ENCODE results near the gene LEFTY2. TPM values are rescaled to one million over a fixed set of nuclear protein-coding genes. Genes with fewer than 3 reads are reported as not detected.

Gene LEFTY2, protein sequence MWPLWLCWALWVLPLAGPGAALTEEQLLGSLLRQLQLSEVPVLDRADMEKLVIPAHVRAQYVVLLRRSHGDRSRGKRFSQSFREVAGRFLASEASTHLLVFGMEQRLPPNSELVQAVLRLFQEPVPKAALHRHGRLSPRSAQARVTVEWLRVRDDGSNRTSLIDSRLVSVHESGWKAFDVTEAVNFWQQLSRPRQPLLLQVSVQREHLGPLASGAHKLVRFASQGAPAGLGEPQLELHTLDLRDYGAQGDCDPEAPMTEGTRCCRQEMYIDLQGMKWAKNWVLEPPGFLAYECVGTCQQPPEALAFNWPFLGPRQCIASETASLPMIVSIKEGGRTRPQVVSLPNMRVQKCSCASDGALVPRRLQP
- not detected in 2 replicates for total RNA-seq (2012; rRNA removed)
- polyA plus RNA-seq (2012; rRNA removed): not detected in 2 replicates
- not detected in 2 replicates for polyA plus RNA-seq (2012; cell fraction: cytosol; rRNA removed)
- not detected in 2 replicates for polyA plus RNA-seq (2012; cell fraction: nucleus; rRNA removed; ENCODE audit: low replicate concordance)
- not detected for Bru-seq, nascent RNA
- BruChase-seq, experiment 1, labeled RNA remaining after a 6-hour chase: not detected
- BruChase-seq, experiment 2, labeled RNA remaining after a 2-hour chase: not detected
- long read RNA-seq: 0 reads

DNA sequence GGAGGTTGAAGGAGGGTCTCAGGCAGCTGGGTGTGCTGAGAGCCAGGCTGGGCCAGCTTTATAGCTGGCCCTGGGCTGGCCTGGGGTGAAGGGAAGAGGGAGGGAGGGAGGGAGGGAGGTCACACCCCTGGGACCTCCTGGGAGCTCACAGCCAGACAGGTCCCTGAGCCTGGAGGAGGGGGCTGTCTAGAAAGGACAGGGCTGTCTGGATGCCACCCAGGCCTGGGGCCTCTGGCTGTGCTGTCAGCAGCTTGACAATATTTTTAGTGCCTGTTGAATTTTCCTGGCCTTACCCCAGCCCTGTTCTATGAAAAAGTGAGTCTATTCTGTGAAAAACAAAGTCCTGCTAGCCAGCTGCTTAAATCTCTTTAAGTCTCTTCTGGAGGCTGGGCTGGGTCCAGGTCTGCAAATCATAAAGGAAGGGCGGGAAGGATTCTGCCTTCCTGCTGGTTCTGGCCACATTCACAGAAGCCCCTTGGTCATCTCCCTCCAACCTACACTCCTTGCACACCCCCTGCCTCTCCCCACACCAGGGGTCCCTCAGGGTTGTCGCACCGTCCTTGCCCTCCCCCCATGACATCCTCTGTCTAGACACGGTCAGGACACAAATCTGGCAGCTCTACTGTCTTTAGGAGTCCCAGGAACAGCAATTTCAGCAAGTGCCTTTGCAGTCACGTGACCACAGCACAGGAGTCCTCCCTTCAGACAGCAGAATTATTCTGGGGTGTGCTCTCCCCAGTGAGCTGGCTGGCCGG lies at the start of gene LEFTY2:
TSS of gene LEFTY2 (minus strand) at position 34 of the 755 bp plus-strand sequence. CDS start 80 bp downstream, outside the sequence.
- ATAC-seq (ENCODE audit: low read depth) (no peak), DNase-seq (no peak)
- POLR2A ChIA-PET (ENCODE audit: unreplicated experiment): no interaction called here
- Histone ChIP-seq H4K20me1 (ENCODE audit: insufficient read depth, low read length) (no peaks in the 10 kb centered on the region), H3K27ac (ENCODE audit: insufficient read depth, low read length) (no peak within 1 kb of the TSS), H4K8ac (ENCODE audit: low read depth in 2 of 2, low read length in 2 of 2) (no peak within 1 kb of the TSS), H2BK5ac (ENCODE audit: low read depth, low read length, poor library complexity, severe bottlenecking) (no peak within 1 kb of the TSS), H3K27me3 (ENCODE audit: control insufficient read depth, insufficient read depth, low read length) (peaks cover 9% of the 10 kb centered on the region), H2AK5ac (ENCODE audit: low read depth, low read length) (no peak within 1 kb of the TSS), H3K4me3 (ENCODE audit: insufficient read depth, low read depth, low read length) (no peak within 1 kb of the TSS), H4K5ac (ENCODE audit: low read depth, low read length) (no peak within 1 kb of the TSS), H3K4ac (ENCODE audit: low read depth, low read length) (no peak within 1 kb of the TSS), H2BK15ac (ENCODE audit: low read depth, low read length) (no peak within 1 kb of the TSS), H2BK20ac (ENCODE audit: low read depth, low read length) (no peak within 1 kb of the TSS), H2AK9ac (replicated peaks; ENCODE audit: low read depth, low read length, poor library complexity) (no peak within 1 kb of the TSS), H3K4me1 (ENCODE audit: control insufficient read depth, insufficient read depth, low read length) (no peaks in the 10 kb centered on the region), H2BK120ac (ENCODE audit: low read depth, low read length) (no peak within 1 kb of the TSS), H2AFZ (replicated peaks; ENCODE audit: low read length, poor library complexity) (no peak within 1 kb of the TSS), H3K9me1 (ENCODE audit: insufficient read depth, low read length) (no peaks in the 10 kb centered on the region), H3K9ac (ENCODE audit: low read depth, low read length) (no peak within 1 kb of the TSS), H3K79me1 (ENCODE audit: low read depth in 1 of 2, low read length in 2 of 2) (no peaks in the 10 kb centered on the region), H3K4me2 (ENCODE audit: low read depth, low read length) (no peak within 1 kb of the TSS), H4K91ac (ENCODE audit: insufficient read depth, low read depth, low read length) (no peak within 1 kb of the TSS), H3K18ac (ENCODE audit: low read depth, low read length) (no peak within 1 kb of the TSS), H3K9me3 (ENCODE audit: control insufficient read depth, insufficient read depth, low read length) (no peaks in the 10 kb centered on the region), H3K23ac (ENCODE audit: low read depth, low read length) (no peak within 1 kb of the TSS), H3K36me3 (ENCODE audit: control insufficient read depth, insufficient read depth, low read length) (no peaks in the 10 kb centered on the region), H3K14ac (replicated peaks; ENCODE audit: low read depth, low read length) (no peak within 1 kb of the TSS), H3K56ac (ENCODE audit: extremely low read depth, insufficient read depth, low read length) (no peak within 1 kb of the TSS)
- dilution Hi-C loops (cut with HindIII; ENCODE audit: low sequenced_read_pairs, unreplicated experiment): no loop called here
- CTCF ChIA-PET: no interaction called here
- TF ChIP-seq, protein P1, sequence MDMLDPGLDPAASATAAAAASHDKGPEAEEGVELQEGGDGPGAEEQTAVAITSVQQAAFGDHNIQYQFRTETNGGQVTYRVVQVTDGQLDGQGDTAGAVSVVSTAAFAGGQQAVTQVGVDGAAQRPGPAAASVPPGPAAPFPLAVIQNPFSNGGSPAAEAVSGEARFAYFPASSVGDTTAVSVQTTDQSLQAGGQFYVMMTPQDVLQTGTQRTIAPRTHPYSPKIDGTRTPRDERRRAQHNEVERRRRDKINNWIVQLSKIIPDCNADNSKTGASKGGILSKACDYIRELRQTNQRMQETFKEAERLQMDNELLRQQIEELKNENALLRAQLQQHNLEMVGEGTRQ (IDR thresholded peaks at IDR 0.05; ENCODE audit: low read depth, low read length): peak; percentile 51; the same call in 1 of the 2 replicates
- no peak for TF ChIP-seq POLR2A (IDR thresholded peaks at IDR 0.05; ENCODE audit: low read depth, low read length)
- TF ChIP-seq RFX5 (IDR thresholded peaks at IDR 0.05; ENCODE audit: low read depth, low read length): no peak
- TF ChIP-seq FOS (IDR thresholded peaks at IDR 0.05; ENCODE audit: low read depth, low read length): no peak
- TF ChIP-seq SMC3 (IDR thresholded peaks at IDR 0.05; ENCODE audit: low read depth, low read length): no peak
- intact Hi-C loops (cut with micrococcal nuclease): no loop called here
- WGBS, 2 experiments (ENCODE audit: extremely low coverage in 2 of 2, insufficient read length in 1 of 2): 30% methylated on average over 4 of the region's 6 CpGs; no CpG with 5 or more reads in 1 of the 2 experiments
- no TSS peak for BruUV-seq (replicated peaks)
- in situ Hi-C loops (cut with MboI; ENCODE audit: low sequenced_read_pairs): no loop called here
